H1 (cell line): ENCODE measurements around the gene RNMT. TPM values are rescaled to one million over a fixed set of nuclear protein-coding genes. Genes with fewer than 3 reads are reported as not detected.

Source experiments
- CTCF ChIA-PET: fragments of 300-600 bp; sonication (Branson Sonifier 250); formaldehyde crosslinking; loops from one replicate; lab custom pipeline; 2021; ENCODE audit not compliant: partially characterized antibody; lab: Charles Lee
- POLR2A ChIA-PET: fragments of 300-600 bp; sonication (Branson Sonifier 250); formaldehyde crosslinking; loops from one replicate; lab custom pipeline; 2021; ENCODE audit warnings: inconsistent platforms; ENCODE audit not compliant: partially characterized antibody; lab: Charles Lee
- DNase-seq, 2 experiments: peaks; one replicate each; pipeline versions ENCODE4 v3.0.0 to v3.0.0-alpha.2; 2010 to 2022; ENCODE audit warnings: low spot score in 2 of 2, low read depth in 1 of 2, mixed read lengths in 1 of 2
- FAIRE-seq: peaks from 2 replicates; lab custom pipeline; 2011; peaks lifted over from hg19 to GRCh38; lab: Jason Lieb, UNC
- H2AFZ ChIP-seq: 2 replicates; pipeline ENCODE4 v1.8.1; 2012; ENCODE audit warnings: low read length, inconsistent platforms
- H2AK5ac ChIP-seq: 2 replicates; pipeline ENCODE4 v1.6.1; 2013; ENCODE audit warnings: low read depth, low read length
- H2BK120ac ChIP-seq: replicated peaks from 2 replicates; pipeline ENCODE3; 2013; ENCODE audit warnings: low read depth, low read length, inconsistent platforms
- H2BK12ac ChIP-seq: 2 replicates; pipeline ENCODE4 v1.6.1; 2013; ENCODE audit warnings: low read depth, low read length
- H2BK15ac ChIP-seq: 2 replicates; pipeline ENCODE4 v1.6.1; 2013; ENCODE audit warnings: low read length
- H2BK20ac ChIP-seq: 2 replicates; pipeline ENCODE4 v1.6.1; 2013; ENCODE audit warnings: low read length
- H2BK5ac ChIP-seq: 2 replicates; pipeline ENCODE4 v1.6.1; 2013; ENCODE audit warnings: low read depth, low read length
- H3K14ac ChIP-seq: 2 replicates; pipeline ENCODE4 v1.6.1; 2013; ENCODE audit warnings: inconsistent platforms; ENCODE audit not compliant: insufficient read length
- H3K18ac ChIP-seq: 2 replicates; pipeline ENCODE4 v1.6.1; 2013; ENCODE audit warnings: low read length; ENCODE audit errors: extremely low read depth
- H3K23ac ChIP-seq: 2 replicates; pipeline ENCODE4 v1.6.1; 2013; ENCODE audit warnings: inconsistent platforms; ENCODE audit not compliant: insufficient read length
- H3K23me2 ChIP-seq: 2 replicates; pipeline ENCODE4 v1.6.1; 2013; ENCODE audit warnings: low read depth, low read length
- H3K27ac ChIP-seq: 2 replicates; pipeline ENCODE4 v1.6.1; 2011; ENCODE audit warnings: low read depth, low read length, inconsistent platforms
- H3K27me3 ChIP-seq, 4 experiments: replicated peaks in 1 of 4; 1 replicate in 1 of 4; 2 replicates in 3 of 4; pipeline versions ENCODE4 v1.6.1 to v1.8.1; 2011 to 2013; ENCODE audit warnings: low read length in 3 of 4, mild to moderate bottlenecking in 3 of 4, inconsistent platforms in 2 of 4, mixed read lengths in 2 of 4, moderate library complexity in 1 of 4; ENCODE audit not compliant: control insufficient read depth in 3 of 4, insufficient read depth in 3 of 4; ENCODE audit errors: extremely low read depth in 1 of 4
- H3K36me3 ChIP-seq, 4 experiments: 2 replicates each; pipeline versions ENCODE4 v1.6.1 to v1.8.1; 2011 to 2013; ENCODE audit warnings: mild to moderate bottlenecking in 4 of 4, low read length in 3 of 4, moderate library complexity in 2 of 4, control low read depth in 1 of 4, inconsistent platforms in 1 of 4; ENCODE audit not compliant: insufficient read depth in 4 of 4, control insufficient read depth in 2 of 4
- H3K4ac ChIP-seq: replicated peaks from 2 replicates; pipeline ENCODE3; 2013; ENCODE audit warnings: low read length, low read depth, mixed read lengths, inconsistent platforms; ENCODE audit not compliant: insufficient read length
- H3K4me1 ChIP-seq, 4 experiments: replicated peaks in 1 of 4; 1 replicate in 1 of 4; 2 replicates in 3 of 4; pipeline versions ENCODE4 v1.6.1 to v1.8.1; 2011 to 2013; ENCODE audit warnings: low read length in 3 of 4, inconsistent platforms in 2 of 4, mixed read lengths in 1 of 4; ENCODE audit not compliant: insufficient read depth in 4 of 4, control insufficient read depth in 3 of 4
- H3K4me2 ChIP-seq, 2 experiments: 2 replicates each; pipeline versions ENCODE4 v1.6.1 to v1.8.1; 2011 to 2013; ENCODE audit warnings: low read depth in 2 of 2, low read length in 2 of 2, control low read depth in 1 of 2, inconsistent platforms in 1 of 2, mild to moderate bottlenecking in 1 of 2; ENCODE audit not compliant: insufficient read depth in 1 of 2
- H3K4me3 ChIP-seq, 4 experiments: fragments of 200-600, 300-600 bp in 1 of 4; sonication (generic), shearing (Covaris generic), sonication (Bioruptor Twin) in 1 of 4; 2 replicates each; pipeline versions ENCODE4 v1.5.1 to v1.8.1; 2011 to 2016; ENCODE audit warnings: low read length in 4 of 4, low read depth in 3 of 4, control low read depth in 2 of 4, inconsistent platforms in 2 of 4, mild to moderate bottlenecking in 2 of 4, mixed read lengths in 1 of 4, moderate library complexity in 1 of 4; ENCODE audit not compliant: insufficient read depth in 2 of 4; ENCODE audit errors: extremely low read depth in 1 of 4
- H3K56ac ChIP-seq: replicated peaks from 2 replicates; pipeline ENCODE3; 2013; ENCODE audit warnings: low read depth, mild to moderate bottlenecking, mixed read lengths, low read length, inconsistent platforms; ENCODE audit not compliant: insufficient read length
- H3K79me1 ChIP-seq: 2 replicates; pipeline ENCODE4 v1.6.1; 2013; ENCODE audit warnings: low read depth, low read length, control low read depth
- H3K79me2 ChIP-seq, 2 experiments: 2 replicates each; pipeline versions ENCODE4 v1.6.1 to v1.8.1; 2012 to 2013; ENCODE audit warnings: low read length in 2 of 2, mild to moderate bottlenecking in 2 of 2, inconsistent platforms in 1 of 2; ENCODE audit not compliant: insufficient read depth in 2 of 2, control insufficient read depth in 1 of 2
- H3K9ac ChIP-seq, 4 experiments: replicated peaks in 1 of 4; 1 replicate in 1 of 4; 2 replicates in 3 of 4; pipeline versions ENCODE4 v1.6.1 to v1.8.1; 2011 to 2013; ENCODE audit warnings: low read depth in 3 of 4, low read length in 3 of 4, control low read depth in 2 of 4, mild to moderate bottlenecking in 2 of 4, moderate library complexity in 2 of 4, inconsistent platforms in 1 of 4; ENCODE audit errors: extremely low read depth in 1 of 4
- H3K9me3 ChIP-seq, 2 experiments: 2 replicates each; pipeline versions ENCODE4 v1.6.1 to v1.8.1; 2012 to 2013; ENCODE audit warnings: mild to moderate bottlenecking in 2 of 2, moderate library complexity in 2 of 2, control low read depth in 1 of 2, inconsistent platforms in 1 of 2, low read depth in 1 of 2, low read length in 1 of 2, mixed read lengths in 1 of 2; ENCODE audit not compliant: insufficient read depth in 2 of 2
- H4K20me1 ChIP-seq, 2 experiments: replicated peaks in 1 of 2; 2 replicates each; pipeline versions ENCODE3 to v1.8.1; 2011 to 2013; ENCODE audit warnings: inconsistent platforms in 2 of 2, low read length in 2 of 2, mild to moderate bottlenecking in 1 of 2; ENCODE audit not compliant: insufficient read depth in 2 of 2, control insufficient read depth in 1 of 2
- H4K5ac ChIP-seq: 2 replicates; pipeline ENCODE4 v1.6.1; 2013; ENCODE audit warnings: low read length, low read depth, mixed read lengths, inconsistent platforms; ENCODE audit not compliant: insufficient read length
- H4K8ac ChIP-seq: 2 replicates; pipeline ENCODE4 v1.8.0; 2013; ENCODE audit warnings: mild to moderate bottlenecking, moderate library complexity, low read length, inconsistent platforms; ENCODE audit not compliant: insufficient read depth; ENCODE audit errors: extremely low read depth
- H4K91ac ChIP-seq: replicated peaks from 2 replicates; pipeline ENCODE3; 2013; ENCODE audit warnings: low read length, mixed read lengths, inconsistent platforms; ENCODE audit not compliant: insufficient read length
- POU5F1 ChIP-seq: IDR thresholded peaks from 2 replicates; pipeline ENCODE4 v1.6.1; 2011; ENCODE audit warnings: low read depth, mild to moderate bottlenecking, low read length, moderate library complexity
- RAD21 ChIP-seq, 2 experiments: IDR thresholded peaks in 1 of 2; conservative IDR thresholded peaks in 1 of 2; 2 replicates each; pipeline ENCODE4 v1.6.1; 2011; ENCODE audit warnings: low read depth in 2 of 2, low read length in 2 of 2, improper control_type of control experiment in 1 of 2, inconsistent platforms in 1 of 2, mild to moderate bottlenecking in 1 of 2, moderate library complexity in 1 of 2
- WGBS, 2 experiments: shearing (Covaris generic) in 1 of 2; methylation state at CpG; one replicate each; pipeline versions ENCODE4 v1.1.6 to v1.1.7; 2013 to 2015; ENCODE audit warnings: low lambda C conversion rate in 2 of 2, mixed read lengths in 2 of 2, inconsistent platforms in 1 of 2, low coverage in 1 of 2, missing lambda C conversion rate in 1 of 2; ENCODE audit not compliant: insufficient replicate concordance in 2 of 2, insufficient coverage in 1 of 2, insufficient read length in 1 of 2; ENCODE audit errors: extremely low coverage in 1 of 2, missing lambda C conversion rate in 1 of 2; 5-methylcytosine and 5-hydroxymethylcytosine counted together
- polyA plus RNA-seq, 7 experiments: library from polyadenylated mRNA; depleted of rRNA in 3 of 7; stranded (reverse) in 5 of 7; unstranded in 2 of 7; fragments of >200 nt in 5 of 7; fragments of 200-250 nt in 2 of 7; gene quantifications; 1 replicate in 5 of 7; 2 replicates in 1 of 7; 4 replicates in 1 of 7; pipeline versions ENCODE4 v1.2.1 to v1.2.3, GENCODE V29; 2011 to 2013; ENCODE audit warnings: missing spikeins in 2 of 7, mixed read lengths in 2 of 7
- total RNA-seq: library from RNA; stranded (reverse); fragmentation: NEBNext Ultra II Directional; extraction: Animal tissue kit (Norgen Biotek cat#: 25700); gene quantifications from 2 replicates; pipeline ENCODE4 v1.2.1, GENCODE V29; 2021
- TF ChIP-seq, protein P1 (sequence below), 3 experiments: IDR thresholded peaks; 1 replicate in 2 of 3; 2 replicates in 1 of 3; pipeline versions ENCODE4 v1.5.1 to v1.6.1; 2011; ENCODE audit warnings: low read length in 3 of 3, mild to moderate bottlenecking in 3 of 3, inconsistent platforms in 2 of 3, low read depth in 1 of 3, moderate library complexity in 1 of 3; ENCODE audit not compliant: insufficient read depth in 1 of 3; ENCODE audit errors: control extremely low read depth in 1 of 3

The RNMT gene
- total and polyA plus RNA-seq, 2 of the 8 experiments (the other 6 are each of a cell fraction or from before 2014, with no cell fraction given), result 25.3 to 63.5 TPM

DNA sequence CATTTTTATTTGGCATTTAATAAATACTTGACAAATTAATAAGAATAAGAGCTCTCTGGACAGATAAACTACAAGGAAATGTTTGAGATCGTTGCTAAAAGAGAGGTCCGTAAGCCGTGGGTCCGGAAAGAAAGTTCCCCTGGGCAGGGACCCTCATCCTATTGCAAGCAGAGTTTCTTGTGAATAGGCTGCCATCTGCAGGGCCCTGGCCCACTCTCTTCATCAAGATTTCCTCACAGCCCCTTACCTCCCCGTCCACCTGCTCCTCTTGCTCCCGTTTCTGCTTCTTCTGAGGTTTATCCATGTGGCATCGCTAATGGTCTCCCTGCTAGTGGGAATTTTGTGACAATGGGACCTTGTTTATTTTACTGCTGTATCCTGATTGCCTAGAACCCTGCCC lies 67.3 kb downstream of the RNMT start:
- Histone ChIP-seq H4K5ac (no peak overlapping the region), H3K56ac (no peak overlapping the region), H4K91ac (no peak overlapping the region), H3K9me3 (no peaks in the 10 kb centered on the region), H4K8ac (no peak overlapping the region), H3K36me3 (no peaks in the 10 kb centered on the region), H3K23me2 (no peaks in the 10 kb centered on the region), H3K79me1 (no peaks in the 10 kb centered on the region), H3K9ac (no peak overlapping the region), H3K27ac (no peak overlapping the region), H3K4me3 (no peak overlapping the region), H3K18ac (no peak overlapping the region), H2BK15ac (no peak overlapping the region), H3K4me2 (no peak overlapping the region), H3K23ac (no peak overlapping the region), H4K20me1 (no peaks in the 10 kb centered on the region), H2AK5ac (no peak overlapping the region), H2BK5ac (no peak overlapping the region), H2AFZ (no peak overlapping the region), H3K14ac (no peak overlapping the region), H2BK120ac (no peak overlapping the region), H2BK12ac (no peak overlapping the region), H3K4ac (no peak overlapping the region), H2BK20ac (no peak overlapping the region), H3K79me2 (no peaks in the 10 kb centered on the region), H3K27me3 (no peaks in the 10 kb centered on the region), H3K4me1 (no peaks in the 10 kb centered on the region)
- FAIRE-seq (no peak), DNase-seq (no peak)
- WGBS, 2 experiments, result 78% methylated on average over 7 of the region's 7 CpGs; no CpG with 5 or more reads in 1 of the 2 experiments
- ChIA-PET POLR2A (no interaction called here), CTCF (no interaction called here)
- no peak for TF ChIP-seq POU5F1
- peak; percentile 63 to 69 for TF ChIP-seq RAD21 (IDR thresholded peaks at IDR 0.05 in 1 of 2, conservative IDR thresholded peaks at IDR 0.05 in 1 of 2; ENCODE audit: low read depth in 2 of 2, low read length in 2 of 2)
- TF ChIP-seq, protein P1, sequence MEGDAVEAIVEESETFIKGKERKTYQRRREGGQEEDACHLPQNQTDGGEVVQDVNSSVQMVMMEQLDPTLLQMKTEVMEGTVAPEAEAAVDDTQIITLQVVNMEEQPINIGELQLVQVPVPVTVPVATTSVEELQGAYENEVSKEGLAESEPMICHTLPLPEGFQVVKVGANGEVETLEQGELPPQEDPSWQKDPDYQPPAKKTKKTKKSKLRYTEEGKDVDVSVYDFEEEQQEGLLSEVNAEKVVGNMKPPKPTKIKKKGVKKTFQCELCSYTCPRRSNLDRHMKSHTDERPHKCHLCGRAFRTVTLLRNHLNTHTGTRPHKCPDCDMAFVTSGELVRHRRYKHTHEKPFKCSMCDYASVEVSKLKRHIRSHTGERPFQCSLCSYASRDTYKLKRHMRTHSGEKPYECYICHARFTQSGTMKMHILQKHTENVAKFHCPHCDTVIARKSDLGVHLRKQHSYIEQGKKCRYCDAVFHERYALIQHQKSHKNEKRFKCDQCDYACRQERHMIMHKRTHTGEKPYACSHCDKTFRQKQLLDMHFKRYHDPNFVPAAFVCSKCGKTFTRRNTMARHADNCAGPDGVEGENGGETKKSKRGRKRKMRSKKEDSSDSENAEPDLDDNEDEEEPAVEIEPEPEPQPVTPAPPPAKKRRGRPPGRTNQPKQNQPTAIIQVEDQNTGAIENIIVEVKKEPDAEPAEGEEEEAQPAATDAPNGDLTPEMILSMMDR (IDR thresholded peaks at IDR 0.05; ENCODE audit: control extremely low read depth in 1 of 3, insufficient read depth in 1 of 3, low read depth in 1 of 3, low read length in 3 of 3), result peak; percentile 25 to 49 (median 38)
